NCI-H1436 treated with DMSO at 0.1 percent for 48 hours (cell line): ENCODE results near the gene CALCOCO1.
"Not testable (repeated sequence)": the region's sequence is repeated elsewhere in the genome, so short reads cannot be mapped to it uniquely, and the experiment has no call there.

Source experiments
- DNase-seq: peaks from one replicate; lab custom pipeline; 2025; lab: John Stamatoyannopoulos, UW

The CALCOCO1 gene

DNA sequence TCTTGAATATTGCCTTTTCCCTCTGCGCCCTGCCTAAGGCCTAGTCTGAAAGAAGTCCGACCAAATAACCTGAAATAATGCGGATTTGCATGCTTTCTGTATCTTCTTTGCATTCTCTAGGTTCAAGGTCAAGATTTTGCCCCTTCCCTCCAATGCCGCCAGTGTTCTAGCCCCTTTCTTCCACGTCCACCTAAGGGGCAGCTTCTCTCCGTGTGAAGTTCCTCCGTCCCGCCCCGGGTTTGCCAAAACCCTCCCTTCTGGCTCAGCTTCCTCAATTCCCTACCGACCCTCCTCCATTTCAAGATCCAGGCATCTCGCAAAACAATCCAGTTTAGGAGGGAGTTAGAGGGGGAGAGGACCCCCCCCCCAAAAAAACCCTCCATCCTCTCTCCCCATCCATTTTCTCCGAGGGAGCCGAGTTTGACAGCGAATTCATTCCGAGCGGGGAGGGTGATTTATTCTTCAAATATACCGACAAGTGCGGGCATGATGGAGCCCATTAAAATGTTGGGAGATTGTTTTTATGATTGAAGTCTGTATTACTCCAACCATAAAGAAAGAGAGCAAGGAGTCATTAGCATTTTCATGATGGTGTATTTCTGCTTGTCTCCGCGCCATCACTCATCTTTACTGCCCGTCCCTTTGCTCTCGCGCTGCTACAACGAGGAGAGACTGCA, 30.5 kb downstream of the CALCOCO1 start:
- DNase-seq: no peak

DNA sequence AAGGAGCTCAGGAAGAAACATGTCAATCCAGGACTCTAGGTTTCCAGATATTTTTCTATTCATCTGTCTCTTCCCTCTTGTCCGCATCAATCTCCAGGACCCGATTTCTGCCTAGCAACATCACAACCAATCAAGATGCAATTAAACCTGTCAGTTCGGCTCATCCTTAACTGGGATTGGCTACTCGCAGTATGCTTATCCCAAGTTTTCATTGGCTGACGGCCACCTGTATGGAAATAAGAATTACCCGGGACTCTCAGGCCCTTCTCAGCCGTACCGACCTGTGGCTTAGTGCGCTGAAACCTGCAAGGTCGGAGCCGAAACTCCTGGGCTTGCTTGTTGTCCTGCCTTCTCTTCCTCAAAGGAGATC, 31.0 kb downstream of the CALCOCO1 start:
- DNase-seq: peak; percentile 90

DNA sequence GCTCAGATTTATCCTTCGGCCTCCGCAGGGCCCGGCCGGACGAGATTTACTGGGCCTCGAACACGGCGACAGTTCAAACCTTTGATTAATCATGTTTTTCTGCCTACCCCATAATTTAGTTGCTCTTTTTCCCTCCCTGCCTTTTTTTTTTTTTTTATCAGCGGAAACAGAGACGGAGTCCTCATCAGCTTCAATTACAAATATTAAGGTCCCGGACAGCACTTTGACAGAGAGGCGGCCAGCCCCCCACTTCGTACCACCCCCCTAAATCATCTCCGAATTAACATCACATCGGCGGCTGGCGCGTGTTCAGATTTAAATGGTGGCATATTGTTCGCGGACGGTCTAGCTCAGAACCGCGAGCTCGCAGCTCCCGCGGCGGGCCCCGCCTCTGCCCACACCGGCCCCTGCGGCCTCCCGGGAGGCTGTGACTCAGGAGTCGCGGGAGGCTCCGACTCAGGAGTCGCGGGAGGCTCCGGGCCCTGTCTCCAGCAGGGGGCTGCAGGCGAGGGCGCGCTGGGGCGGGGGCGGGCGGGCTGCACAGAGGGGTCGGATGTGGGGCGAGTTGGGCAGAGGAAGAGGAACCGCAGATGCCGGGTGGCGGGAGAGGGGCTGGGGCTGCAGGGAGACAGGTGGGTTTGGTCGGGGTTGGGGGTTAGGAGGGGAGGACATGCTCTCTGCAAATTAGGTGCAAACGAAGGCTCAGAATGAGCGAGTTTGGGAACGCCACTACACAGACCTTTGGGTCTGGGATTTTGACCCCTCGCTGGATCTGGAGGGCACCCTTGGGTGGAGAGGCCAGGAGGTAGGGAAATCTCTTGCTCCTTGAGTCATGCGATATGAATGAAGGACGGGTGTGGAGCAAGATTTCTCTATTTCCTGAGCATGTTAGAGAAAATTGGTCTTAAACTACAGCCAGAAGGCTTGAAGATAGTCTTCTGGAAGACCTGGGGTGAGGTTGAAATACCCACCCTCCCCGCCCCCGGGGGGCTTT, 31.8 kb downstream of the CALCOCO1 start:
- no peak for DNase-seq

DNA sequence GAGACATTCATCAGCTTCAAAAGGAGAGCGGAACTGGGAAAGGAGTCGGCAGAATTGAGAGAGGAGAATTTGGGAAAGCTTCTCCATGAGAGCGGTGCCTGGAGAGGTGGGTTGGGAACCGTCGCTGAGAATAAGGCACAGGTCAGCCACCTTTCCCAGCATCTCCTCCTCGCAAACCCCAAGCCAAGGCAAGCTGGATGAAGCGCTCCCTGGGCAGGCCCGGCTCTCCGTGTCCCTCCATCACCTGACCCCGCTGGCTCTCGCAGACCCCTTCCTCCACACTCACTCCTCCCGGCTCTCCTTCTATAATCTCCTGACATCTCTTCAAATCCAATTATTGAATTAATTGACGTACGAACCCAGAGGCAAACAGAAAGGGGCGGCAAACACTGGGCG, 32.5 kb downstream of the CALCOCO1 start:
- no peak for DNase-seq

DNA sequence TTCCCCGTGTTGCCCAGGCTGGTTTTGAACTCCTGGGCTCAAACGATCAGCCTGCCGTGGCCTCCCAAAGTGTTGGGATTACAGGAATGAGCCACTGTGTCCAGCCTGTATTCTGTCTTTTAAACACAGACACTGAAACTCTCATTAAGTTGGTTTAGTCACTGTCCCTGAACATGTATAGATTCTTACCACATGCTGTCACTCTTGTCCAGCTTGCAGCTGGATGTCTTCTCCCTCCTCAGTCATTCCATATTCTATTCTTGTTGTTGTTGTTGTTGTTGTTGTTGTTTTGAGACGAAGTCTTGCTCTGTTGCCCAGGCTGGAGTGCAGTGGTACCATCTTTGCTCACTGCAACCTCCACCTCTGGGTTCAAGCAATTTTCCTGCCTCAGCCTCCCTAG, 39.1 kb downstream of the CALCOCO1 start:
- DNase-seq: no peak

DNA sequence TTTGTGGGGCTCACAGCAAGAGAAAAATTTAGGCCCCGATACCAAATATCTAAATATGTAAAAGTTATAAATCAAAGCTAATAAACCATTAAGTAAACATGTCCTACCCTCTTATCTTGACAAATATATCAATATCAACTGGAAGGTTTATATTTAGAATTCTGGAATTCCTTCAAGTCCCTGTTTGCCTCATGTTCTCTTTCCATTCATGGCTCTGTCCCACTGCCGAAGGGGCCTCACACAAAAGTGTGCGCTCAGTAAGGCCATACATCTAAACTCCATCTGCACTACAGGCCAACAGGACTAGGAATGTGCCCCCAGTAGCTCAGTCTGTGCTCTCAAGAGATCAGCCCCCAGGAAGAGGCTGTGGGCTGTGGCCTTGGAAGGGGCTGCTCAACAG, 40.8 kb downstream of the CALCOCO1 start:
- no peak for DNase-seq

DNA sequence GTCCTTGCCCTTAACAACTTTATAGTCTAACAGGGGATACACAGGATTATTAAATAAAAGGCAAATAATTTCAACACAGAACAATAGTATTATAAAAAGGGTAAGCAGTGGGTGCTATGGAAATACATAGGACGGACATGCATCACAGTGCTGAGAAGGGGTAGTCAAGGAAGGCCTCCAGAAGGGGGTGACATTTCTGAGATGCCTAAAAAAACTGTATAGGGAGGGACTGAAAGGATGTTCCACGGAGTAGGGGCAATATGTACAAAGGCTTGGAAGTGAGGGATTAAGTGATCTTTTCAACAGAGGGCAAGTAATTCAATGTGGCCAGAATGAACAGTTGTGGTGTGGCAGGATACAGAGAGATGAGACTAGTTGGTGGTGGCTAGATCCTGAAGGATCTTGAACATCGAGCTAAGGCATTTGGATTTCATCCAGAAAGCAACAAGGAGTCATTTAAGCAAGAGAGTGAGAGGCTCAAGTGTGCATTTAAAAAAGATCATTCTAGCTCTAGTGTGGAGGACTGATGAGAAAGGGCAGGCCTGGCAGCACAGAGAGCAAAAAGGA, 42.5 kb downstream of the CALCOCO1 start:
- no peak for DNase-seq

DNA sequence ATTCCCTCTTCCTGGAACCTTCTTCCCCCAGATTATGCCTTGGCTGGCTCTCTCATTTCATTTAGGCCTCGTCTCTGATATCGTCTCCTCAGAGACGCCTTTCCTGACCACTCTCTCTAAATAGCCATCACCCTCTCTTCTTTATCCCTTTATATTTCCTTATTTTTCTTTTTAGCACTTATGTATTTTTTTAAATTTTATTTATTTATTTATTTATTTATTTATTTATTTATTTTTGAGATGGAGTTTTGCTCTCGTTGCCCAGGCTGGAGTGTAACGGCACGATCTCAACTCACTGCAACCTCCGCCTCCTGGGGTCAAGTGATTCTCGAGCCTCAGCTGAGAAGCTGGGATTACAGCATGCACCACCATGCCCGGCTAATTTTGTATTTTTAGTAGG, 43.3 kb downstream of the CALCOCO1 start:
- DNase-seq: no peak

DNA sequence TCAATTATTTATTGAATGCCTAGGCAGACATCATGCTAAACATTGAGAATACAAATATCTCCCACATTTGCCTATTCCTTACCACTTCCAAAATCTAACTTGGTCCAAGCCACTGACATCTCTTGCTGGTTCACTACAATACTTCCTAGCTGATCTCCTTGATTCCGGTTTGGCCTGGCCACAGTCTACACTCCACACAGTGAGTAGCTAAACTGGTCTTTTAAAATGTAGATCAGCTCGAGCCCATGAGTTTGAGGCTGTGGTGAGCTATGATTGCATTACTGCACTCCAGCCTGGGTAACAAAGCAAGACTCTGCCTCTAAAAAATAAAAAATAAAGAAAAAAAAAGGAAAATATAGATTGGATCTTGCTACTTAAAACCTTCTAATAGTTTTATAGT, 43.8 kb downstream of the CALCOCO1 start:
- DNase-seq: no peak

DNA sequence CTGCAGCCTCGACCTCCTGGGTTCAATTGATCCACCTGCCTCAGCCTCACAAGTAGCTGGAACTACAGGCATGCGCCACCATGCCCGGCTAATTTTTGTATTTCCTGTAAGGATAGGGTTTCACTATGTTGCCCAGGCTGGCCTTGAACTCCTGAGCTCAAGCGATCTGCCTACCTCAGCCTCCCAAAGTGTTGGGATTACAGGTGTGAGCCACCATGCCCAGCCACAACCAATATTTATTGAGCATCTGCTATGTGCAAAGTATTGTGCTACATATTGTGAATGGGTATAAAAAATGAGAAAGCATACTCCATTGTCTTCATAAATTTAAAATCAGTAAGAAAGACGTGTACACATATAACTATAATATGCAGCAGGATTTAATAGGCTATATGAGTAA, 47.2 kb downstream of the CALCOCO1 start:
- DNase-seq: not testable (repeated sequence)

DNA sequence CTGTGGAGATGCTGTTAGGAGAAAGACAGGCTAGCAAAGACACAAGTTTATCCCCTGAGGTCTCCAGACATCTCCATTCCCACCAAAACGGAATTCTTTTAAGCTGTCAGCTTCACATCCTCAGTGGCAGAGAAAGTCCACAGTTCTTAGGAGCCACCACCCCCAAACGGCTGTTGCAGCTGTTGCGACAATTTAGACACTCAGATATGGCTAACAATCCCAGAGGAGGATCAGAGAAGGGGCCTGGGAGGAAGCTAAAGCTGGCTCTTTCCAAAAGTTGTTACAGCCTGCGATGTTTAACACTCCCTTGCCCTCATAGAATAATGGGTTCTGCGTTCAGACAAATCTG, 49.5 kb downstream of the CALCOCO1 start:
- no peak for DNase-seq

DNA sequence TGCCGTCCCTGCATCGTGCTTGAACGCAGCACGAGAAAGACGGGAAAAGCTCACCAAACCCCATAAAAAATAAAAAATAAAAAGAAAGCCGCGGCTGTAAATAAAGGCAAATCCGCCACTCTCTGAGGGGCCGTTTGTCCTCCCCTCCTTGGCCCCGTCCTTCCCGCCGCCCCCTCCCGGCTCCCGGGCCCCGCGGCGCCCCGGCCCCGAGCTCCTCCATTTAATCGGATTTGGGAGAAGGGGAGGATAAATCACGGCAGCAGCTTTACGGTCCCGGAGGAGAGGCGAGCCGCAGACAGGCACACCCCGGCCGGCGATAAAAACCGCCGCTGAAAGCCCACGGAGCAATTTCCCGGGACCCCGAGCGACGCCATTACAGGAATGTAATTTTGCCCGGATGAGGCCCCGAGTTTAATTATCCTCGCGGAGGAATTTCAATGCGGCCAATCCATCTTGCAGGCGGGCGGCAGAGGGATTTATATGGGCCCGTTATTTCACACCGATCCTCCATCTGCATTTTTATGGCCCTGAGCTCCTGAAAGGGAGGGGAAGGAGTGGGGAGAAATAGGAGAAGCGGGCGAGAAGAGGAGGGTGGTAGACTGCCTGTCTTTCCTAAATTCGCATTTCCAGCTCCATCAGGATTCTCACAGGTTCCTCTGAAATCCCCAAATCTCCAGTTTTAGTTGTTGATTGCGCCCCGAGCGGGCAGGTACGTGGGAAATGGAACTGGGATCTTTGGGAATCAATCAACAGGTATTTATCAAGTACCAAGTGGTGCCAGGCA, 50.0 kb downstream of the CALCOCO1 start:
- no peak for DNase-seq

DNA sequence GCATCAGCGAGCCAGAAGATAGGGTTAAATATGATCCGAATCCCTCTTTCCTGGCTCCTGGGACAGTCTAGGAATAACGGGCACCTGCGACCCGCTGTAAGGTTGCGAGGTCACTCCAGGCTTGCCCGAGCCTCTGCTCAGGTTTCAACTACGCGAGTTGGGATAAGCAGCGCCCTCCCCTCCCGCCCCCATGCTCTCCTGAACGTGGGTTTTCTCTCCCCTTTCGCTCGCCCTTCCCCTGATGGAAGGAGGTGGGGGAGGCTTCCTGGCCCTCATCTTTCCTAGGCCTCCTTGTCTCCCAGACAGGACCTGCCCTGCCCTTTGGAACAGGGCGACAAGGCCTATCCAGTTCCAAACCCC, 50.6 kb downstream of the CALCOCO1 start:
- no peak for DNase-seq

DNA sequence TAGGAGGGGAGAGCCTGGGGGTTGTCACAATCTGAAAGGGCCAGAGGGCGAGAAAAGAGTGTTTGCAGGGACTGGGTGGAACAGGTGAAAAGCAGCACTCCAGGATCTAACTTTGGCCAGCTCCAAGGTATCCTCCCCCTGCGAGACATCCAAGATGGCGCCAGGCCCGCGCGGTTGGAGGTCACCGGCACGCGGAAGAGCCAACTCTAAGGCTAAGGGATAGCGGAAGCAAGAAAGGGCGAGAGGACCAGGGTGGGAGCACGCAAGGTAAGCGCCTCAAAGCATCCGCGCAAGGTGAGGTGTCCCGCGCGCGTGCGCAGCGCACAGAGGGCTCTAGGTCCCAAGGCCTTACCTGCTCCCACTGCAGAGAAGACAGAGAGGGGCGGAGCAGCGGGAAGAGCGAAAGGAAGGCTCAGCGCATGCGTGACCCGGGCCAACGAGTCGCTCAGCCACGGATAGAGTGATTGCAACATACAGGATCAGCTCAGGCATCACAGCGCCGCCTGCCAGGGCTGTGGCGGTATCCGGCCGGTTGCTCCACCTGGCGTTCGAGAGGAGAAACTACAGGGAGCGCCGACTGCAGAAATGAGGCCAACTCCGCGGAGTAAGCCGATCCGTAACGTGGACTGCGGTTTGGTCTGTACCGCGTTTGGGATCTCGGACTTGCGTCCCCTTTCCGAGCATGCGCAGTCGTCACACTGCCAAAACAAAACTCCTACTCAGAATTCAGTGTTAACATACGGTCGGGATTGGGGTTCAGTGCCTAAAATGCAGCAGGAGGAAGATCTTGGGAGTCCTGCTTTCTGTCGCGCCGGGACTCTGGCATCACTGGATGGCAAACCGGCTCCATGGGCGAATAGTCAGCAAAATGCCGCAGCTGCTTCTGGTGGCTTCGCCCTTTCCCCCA, 51.3 kb downstream of the CALCOCO1 start, which contains the start of gene ATP5MC2:
Gene ATP5MC2, minus strand, starts transcription at position 383 of the 907 bp plus-strand sequence. CDS start 3,469 bp downstream, outside the sequence.
- peak; percentile 98 for DNase-seq

DNA sequence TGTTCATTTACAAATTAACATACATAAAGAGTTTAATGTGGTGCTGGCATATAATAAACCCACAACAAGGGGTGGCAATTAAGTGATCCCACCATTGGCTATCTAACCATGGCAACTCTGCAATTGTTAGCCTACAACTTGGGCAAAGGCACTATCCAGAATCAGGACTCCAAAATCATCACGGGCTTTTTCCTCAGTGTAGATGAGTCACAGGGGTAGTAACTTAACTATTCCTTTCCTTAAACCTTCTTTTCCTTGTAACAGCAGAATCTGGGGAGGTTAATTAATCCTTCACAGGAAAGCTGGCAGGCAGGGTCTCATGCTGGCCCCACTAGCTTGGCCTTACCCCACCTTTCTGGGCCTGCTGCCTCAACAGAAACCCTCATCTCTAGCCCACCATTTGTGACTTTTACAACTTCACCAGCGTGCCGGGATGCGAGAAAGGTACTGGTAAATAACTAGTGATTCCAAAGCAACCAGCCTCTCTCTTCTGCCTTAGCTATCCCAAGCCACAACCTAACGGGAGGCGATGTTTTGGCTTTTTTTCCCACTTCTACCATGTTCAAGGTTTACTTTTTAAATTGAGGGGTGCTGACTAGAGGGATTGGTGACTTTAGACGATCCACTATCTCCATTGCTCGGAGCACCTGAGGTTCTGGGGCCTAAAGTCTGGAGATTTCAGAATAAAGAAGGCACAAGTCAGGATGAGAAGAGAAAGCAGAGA, 52.1 kb downstream of the CALCOCO1 start:
- DNase-seq: no peak

DNA sequence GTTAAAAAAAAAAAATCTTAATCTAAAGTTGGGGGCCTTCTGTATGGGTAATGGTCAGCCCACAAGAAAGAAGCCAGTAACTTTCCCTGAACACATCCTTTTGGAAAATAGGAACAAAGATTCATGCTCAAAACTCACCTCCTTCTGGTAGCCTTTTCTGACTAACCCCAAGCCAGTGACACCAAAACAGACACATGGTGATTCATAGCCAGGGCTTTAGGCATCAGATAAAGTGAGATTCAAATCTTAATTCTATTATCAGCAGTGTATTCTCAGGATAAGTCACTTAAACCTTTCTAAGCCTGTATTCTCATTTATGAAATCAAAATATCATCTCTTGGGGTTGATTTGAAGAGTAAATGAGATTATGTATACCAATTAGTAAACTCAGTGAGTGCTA, 56.3 kb downstream of the CALCOCO1 start:
- no peak for DNase-seq

DNA sequence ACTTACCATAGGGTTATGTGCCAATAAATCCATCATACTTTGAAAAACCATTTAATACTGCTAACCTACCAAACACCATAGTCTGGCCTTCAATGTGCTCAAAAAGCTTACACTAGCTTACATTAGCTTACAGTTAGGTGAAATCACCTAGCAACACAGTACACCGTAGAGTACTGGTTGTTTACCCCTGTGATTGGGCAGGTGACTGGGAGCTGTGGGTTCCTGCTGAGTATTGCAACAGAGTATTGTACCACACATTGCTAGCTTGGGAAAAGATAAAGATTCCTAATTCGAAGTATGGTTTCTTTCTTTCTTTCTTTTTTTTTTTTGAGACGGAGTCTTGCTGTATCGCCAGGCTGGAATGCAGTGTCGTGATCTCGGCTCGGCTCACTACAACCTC, 56.9 kb downstream of the CALCOCO1 start:
- DNase-seq: no peak

DNA sequence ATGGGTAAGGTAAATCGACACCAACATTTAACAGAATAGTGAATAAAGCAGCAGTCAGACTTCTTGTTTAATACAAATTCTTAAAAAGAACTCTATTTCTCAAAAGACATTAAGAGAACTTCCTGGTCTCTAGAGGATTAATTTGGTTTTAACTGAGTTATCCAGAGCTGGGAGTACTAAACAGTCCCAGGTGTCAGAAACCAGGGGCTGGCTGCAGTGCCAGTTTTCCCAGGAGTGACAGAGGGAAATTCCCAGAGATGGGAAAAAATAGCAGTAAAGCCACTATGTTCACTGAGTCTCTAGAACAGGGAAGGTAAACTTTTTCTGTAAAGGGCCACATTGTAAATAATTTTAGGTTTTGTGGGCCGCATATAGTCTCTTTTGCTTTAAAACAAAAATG, 60.2 kb downstream of the CALCOCO1 start:
- no peak for DNase-seq

DNA sequence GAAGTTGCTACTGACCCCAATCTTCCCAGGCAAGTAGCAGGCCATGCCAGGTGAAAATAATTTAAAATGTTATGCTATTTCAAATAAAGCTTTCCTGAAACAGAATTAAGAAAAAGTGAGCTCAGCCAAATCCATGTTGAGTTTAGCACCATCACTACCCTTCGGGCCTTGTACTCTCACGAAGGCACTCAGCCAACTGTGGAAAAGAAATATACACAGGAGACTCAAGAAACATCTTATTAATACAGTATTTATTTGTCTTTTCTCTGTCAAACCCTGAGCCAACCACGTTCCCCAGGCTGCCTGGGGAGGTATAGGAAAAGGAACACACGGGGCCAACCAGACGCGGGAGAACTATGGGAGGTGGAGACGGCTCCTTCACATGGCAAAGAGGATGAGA, 62.3 kb downstream of the CALCOCO1 start:
- no peak for DNase-seq

DNA sequence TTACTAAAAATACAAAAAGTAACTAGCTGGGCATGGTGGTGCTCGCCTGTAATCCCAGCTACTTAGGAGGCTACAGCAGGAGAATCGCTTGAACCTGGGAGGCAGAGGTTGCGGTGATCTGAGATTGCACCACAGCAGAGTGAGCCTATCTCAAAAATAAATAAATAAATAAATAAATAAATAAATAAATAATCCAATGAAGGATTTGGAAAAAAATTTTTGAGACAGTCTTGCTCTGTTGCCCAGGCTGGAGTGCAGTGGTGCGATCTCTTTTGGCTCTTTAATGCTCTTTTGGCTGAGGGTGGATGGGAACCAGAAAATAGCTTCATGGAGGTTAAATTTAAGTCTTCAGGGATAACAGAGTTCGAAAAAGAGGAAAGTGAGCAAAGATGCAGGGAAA, 63.1 kb downstream of the CALCOCO1 start:
- no peak for DNase-seq

DNA sequence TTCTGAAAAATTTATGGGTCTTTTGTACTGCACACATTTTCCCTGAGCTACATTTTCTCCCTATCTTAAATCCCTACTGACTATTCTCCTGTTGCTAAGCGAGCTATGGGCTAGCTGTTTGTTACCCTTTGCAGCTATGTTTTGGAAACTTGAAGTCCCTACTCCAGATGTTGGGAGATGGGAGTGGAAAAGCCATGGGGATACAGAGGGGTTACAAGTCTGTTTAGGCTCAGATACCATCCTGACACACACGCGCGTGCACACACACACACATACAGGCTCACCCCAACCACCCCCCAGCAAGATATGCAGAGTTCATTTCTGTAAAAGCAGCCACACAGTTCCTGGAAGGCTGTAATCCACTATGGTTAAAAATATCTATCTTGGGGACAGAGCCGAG, 67.2 kb downstream of the CALCOCO1 start:
- no peak for DNase-seq
